NCI-H446 (cell line): Measurements from ENCODE around the gene ARHGAP27.
A peak's percentile ranks its signal among the peaks of the same experiment; 100 is the strongest.

Experiments
- DNase-seq, 2 experiments: peaks; one replicate each; lab custom pipeline; 2025; lab: John Stamatoyannopoulos, UW

ARHGAP27 gene

DNA sequence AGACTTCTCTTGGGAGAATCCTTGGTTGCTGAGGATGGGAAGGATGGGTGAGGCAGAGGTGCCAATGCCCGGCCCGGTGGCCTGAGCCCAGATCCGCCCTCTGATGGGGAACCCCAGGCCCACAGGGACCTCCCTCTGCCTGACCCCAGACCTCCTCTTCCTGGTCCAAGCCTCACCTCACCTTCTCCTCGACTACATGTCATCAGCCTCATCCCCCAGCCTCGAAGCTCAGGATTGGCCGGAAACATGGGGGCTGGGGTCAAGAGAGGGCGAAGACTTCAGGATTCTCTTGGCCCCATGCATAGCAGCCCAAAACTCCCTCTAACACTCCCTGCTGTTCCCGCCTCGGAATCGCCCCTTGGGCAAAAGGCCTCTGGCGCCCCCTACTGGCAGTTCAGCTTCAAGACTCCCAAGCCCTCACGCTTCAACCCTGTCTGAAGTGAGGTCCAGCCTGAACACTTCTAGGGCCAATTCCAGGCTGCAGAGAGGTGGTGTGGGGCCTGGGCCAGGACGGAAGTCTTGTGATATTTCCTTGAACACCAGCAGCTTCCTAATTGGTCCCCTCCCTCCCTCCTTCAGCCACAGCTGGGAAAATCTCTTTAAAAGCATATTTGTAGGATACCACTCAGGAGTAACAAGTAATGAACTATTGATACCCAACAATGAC is 47.2 kb downstream of the ARHGAP27 start:
- peak; percentile 74 to 86 for DNase-seq

- no peak for DNase-seq
Measured at GRCh38 chr17:45384789-45385262, 47.8 kb downstream of the ARHGAP27 start.

DNA sequence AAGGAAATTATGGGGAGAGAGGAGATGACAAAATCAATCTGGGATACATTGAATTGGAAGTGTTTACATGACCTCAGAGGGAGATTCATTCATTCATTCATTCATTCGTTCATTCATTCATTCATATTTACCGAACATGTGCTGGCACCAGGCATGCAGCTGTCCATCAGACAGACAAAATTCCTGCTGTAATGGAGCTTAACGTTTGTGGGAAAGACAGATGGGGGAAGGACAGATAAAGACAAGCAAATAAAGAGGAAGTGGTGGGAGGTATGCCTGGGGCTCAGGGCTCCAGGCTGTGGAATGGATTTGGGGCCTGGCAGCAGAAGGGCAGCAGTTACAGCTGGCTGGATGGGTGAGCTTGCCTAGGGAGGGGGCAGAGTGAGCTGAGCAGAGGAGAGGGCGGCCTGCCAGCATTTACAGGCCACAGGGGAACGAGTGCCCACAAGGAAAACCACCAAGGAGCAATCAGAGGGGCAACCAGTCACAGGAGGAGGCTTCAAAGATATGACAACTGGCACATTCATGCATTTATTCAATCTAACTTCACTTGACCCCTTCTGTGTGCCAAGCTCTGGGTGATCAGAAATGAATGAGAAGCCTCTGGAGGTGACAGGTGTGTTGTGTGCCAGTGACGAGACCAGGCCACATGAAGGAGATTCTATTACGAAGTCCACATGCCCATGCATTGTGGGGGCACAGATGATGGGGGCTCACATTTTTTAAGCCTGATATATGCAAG is 48.5 kb downstream of the ARHGAP27 start:
- DNase-seq, result no peak

- no peak for DNase-seq
Measured at GRCh38 chr17:45383003-45383402, 49.7 kb downstream of the ARHGAP27 start.

GRCh38 chr17:45382226-45382625 is 50.4 kb downstream of the ARHGAP27 start:
- DNase-seq, result no peak

DNA sequence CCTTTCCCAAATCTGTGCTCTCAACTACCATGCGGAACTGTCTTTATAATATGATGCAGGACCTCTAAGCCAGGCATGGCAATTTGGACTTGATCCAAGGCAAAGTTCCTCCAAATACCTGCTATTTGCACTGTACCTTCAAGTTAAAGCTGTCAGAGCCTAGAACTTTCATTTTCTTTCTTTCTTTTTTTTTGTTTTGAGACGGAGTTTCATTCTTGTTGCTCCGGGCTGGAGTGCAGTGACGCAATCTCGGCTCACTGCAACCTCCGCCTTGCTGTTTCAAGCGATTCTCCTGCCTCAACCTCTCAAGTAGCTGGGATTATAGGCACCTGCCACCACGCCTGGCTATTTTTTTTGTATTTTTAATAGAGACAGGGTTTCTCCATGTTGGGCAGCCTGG is 51.7 kb downstream of the ARHGAP27 start:
- DNase-seq, result no peak

- DNase-seq, result no peak
Measured at GRCh38 chr17:45380046-45380765, 52.5 kb downstream of the ARHGAP27 start.

DNA sequence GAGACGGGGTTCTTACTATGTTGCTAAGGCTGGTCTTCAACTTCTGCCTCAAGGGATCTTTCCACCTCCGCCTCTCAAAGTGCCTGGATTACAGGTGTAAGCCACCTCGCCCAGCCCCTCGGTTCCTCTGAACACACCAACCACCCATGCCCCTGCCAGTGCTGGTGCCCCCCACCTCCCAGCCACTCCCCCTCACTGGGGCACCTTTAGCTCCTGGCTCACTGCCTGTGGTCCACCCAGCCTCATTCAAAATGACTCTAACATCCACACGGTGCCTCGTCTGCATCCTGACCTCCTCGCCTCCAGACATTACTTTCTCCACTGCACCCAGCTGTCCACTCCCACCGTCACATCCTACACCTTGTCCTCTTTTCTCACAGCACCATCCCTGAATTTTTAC is 55.3 kb downstream of the ARHGAP27 start:
- no peak for DNase-seq

DNA sequence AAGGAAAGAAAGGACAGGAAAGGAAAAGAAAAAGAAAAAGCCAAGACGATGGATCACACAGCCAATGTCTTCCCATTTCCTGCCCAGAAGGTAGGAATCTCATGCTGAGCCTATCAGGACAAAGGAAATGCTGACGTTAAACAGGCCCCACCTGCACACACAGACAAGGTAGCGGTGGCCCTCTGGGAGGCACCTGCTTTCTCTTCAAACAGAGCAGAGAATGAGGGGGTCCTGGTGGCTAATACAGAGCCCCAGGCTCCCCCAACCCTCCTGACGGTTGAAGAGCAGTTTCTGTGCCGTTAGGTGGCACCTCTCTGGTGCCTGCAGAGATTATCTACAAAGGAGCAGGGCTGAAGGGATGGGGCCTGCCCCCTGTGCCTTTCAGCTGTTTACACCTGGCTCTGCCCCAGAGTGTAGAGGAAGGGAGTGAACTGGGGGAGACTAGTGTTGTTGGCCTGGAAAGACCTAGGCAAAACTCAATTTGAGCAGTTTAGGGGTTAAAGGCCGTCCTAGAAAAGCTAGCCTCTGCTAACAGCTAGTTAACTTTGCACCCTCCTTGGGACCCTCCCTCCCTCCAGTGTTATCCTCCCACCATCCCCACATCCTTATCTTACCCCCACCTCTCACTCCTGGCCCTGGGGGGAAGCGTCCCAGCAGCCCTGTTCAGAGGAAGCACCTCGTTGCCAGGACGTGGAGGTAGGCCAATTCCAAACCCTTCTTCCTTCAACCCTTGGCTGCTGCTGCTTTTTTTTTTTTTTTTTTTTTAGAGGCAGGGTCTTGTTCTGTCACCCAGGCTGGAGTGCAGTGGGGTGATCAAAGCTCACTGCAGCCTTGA is 56.3 kb downstream of the ARHGAP27 start:
- DNase-seq, result no peak

- no peak for DNase-seq
Measured at GRCh38 chr17:45374501-45374900, 58.2 kb downstream of the ARHGAP27 start.

- no peak for DNase-seq
Measured at GRCh38 chr17:45372325-45372869, 60.3 kb downstream of the ARHGAP27 start.

- no peak for DNase-seq
Measured at GRCh38 chr17:45371414-45372324, 61.0 kb downstream of the ARHGAP27 start.

DNA sequence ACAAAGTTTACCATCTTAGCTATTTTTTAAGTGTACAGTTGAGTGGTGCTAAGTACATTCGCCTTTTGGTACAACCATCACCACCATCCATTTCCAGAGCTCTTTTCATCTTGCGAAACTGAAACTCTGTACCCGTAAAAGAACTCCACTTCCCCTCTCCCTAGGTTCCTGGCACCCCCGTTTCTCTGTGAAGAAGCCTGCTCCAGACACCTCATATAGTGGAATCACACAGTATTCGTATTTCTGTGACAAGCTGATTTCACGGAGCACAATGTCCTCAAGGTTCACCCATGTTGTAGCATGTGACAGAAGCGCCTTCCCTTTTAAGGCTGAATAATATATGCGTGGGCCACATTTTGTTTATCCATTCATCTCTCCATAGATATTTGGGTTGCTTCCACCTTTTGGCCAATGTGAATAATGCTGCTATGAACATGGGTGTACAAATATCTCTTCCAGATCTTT is 61.7 kb downstream of the ARHGAP27 start:
- no peak for DNase-seq

- DNase-seq, result no peak
Measured at GRCh38 chr17:45369421-45369820, 63.2 kb downstream of the ARHGAP27 start.

- DNase-seq, result no peak
Measured at GRCh38 chr17:45368651-45369050, 64.0 kb downstream of the ARHGAP27 start.

- no peak for DNase-seq
Measured at GRCh38 chr17:45367216-45367615, 65.5 kb downstream of the ARHGAP27 start.

- DNase-seq, result no peak
Measured at GRCh38 chr17:45366691-45367090, 66.0 kb downstream of the ARHGAP27 start.

DNA sequence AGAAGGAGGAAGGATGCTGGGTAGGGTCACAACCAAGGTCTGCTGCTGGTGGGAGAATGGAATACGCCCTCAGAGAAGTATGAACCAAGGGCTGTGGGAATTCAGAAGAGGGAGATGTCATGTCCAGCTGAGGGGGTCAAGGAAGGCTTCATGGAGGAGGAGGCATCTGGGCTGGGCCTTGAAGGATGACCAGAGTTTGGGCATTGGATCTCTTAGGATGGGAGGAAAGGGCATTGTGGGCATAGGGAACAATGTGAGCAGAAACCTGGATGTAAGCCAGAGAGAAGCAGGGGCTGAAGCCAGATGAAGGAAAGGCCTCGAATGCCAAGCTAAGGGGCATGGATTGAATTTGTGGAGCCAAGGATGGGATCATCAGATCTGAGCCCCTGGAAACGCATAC is 66.6 kb downstream of the ARHGAP27 start:
- DNase-seq, result no peak

GRCh38 chr17:45364531-45365390 is 67.9 kb downstream of the ARHGAP27 start:
- DNase-seq, result no peak

GRCh38 chr17:45363498-45363897 is 69.2 kb downstream of the ARHGAP27 start:
- no peak for DNase-seq
